HG03378 (cell line): ENCODE measurements around the gene SMAD2.

Source experiments
- ATAC-seq: cut with Tn5 transposase; IDR thresholded peaks from one replicate; pipeline ENCODE4 v1.9.1; 2021; ENCODE audit warnings: mild to moderate bottlenecking, moderate library complexity; ENCODE audit not compliant: unreplicated experiment

The SMAD2 gene

GRCh38 chr18:47898696-47899095 is 31.8 kb downstream of the SMAD2 start:
- ATAC-seq = no peak

DNA sequence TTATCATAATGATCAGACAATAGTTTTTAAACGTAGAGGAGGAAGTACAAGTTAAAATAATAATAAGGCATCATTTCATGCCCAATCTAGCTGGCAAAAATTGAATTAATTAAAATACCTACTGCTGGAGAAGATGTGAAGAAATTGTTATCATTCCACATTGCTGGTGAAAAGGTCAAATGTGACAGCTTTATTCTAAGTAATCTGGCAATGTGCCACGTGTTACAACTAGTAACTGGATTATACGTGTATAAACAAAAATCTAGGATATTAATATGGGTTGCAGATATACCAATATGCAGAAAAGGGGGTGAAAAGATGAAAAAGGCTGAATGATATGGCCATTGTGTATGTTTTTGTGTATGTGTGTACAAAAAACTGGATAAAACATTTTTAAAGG is 32.4 kb downstream of the SMAD2 start:
- ATAC-seq = no peak

GRCh38 chr18:47895565-47896250 is 34.8 kb downstream of the SMAD2 start:
- ATAC-seq = no peak

GRCh38 chr18:47893939-47894699 is 36.3 kb downstream of the SMAD2 start:
- no peak for ATAC-seq

DNA sequence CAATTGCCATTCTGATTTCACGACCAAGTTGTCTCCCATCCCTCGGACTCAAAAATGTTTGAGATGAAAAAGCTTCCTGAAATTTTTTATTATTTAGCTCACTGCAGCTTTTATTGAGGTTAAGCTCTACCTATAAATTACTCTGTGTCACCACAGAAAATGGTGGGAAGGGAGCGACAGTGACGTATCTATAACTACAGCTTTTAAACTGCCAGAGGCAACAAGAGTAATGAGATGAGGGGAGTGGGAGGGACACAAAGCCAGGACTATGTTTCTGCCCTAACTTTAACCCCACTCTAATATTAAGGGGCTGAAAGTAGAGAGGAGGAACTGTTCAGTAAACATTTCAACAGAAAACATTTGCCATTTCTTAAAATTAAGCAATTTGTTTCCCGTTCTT is 37.4 kb downstream of the SMAD2 start:
- no peak for ATAC-seq

- ATAC-seq = no peak
Measured at GRCh38 chr18:47888156-47888555, 42.3 kb downstream of the SMAD2 start.

- no peak for ATAC-seq
Measured at GRCh38 chr18:47887227-47887626, 43.2 kb downstream of the SMAD2 start.

DNA sequence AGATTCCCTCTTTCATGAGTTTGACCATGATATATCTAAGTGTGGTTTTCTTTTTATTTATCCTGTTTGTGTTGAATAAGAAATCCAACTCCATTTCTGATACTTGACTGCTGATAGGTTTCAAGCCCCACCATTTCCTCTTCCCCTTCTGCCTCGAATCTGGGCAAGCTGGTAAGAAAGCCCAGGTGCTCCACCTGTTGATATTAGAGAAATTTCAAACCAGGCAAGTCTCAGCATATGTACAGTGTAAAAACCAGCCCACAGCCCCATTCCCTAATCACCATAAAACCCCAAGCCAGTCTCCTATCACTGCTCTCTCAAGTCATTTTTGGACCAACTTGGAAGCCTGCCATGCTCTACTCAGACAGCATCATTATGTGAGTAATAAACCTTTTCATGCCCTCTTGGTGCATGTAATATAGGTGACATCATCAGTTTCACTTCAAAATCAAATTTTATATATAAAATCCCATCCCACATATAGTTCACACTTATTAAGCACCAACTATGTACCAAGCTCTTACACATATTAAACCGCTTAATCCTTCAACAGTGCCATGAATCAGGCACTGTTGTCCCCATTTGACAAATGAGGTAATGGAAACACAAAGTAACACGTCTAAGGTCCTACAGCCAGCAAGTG is 46.6 kb downstream of the SMAD2 start:
- ATAC-seq = no peak

DNA sequence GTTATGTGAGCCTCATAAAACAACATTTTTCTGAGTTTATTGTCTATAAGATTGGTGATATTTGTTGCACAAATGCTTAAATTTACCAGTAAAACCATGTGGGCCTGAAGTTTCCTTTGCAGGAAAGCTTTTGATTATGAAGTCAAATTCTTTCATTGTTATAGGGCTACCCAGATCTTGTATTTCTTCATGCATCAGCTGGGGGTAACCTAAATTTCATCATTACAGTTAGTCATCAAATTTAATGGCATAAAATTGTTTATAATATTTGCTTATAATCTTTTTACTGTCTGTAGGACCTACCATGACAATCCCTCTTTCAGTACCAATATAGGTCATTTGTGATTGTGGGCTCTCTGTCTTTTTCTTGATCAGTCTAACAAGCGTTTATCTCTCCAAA is 47.8 kb downstream of the SMAD2 start:
- ATAC-seq = no peak

- no peak for ATAC-seq
Measured at GRCh38 chr18:47881752-47882455, 48.6 kb downstream of the SMAD2 start.

GRCh38 chr18:47881042-47881441 is 49.4 kb downstream of the SMAD2 start:
- ATAC-seq = no peak

- no peak for ATAC-seq
Measured at GRCh38 chr18:47877892-47878291, 52.6 kb downstream of the SMAD2 start.

DNA sequence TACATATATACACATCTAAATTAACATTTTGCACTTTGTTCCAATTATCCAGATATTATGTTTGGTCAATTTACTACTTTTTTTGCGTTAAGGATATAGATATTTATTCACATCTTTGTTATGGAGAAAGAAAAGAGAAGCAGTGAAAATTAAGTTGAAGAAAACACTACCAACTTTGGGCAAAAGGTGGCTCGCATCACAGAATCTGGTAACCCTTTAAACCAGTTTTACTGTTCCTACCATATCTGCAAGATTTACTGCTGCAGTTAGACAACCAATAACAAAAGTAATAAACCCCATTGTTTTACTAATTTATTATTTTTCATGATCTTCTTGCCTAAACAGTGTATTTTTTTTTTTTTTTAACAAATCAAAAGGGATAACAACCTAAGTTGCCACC is 53.6 kb downstream of the SMAD2 start:
- ATAC-seq = no peak

DNA sequence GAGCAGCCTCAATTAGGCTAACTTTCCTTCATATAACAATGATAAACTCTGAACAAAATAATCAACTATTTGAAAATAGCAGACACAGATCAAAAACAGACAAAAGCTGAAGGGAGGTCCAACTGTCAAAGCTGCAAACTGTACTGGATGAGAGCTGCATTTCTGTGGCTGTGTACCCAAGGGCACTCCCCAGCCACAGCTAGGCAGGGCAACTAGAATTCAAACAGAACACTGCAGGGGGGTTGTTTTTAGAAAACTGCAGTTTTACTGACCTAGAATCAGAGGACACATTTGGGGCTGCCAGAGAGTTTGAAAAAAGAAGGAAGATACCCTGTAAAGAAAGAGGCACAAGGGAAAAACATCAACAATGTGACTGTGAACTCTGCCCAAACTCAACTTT is 56.8 kb downstream of the SMAD2 start:
- no peak for ATAC-seq

DNA sequence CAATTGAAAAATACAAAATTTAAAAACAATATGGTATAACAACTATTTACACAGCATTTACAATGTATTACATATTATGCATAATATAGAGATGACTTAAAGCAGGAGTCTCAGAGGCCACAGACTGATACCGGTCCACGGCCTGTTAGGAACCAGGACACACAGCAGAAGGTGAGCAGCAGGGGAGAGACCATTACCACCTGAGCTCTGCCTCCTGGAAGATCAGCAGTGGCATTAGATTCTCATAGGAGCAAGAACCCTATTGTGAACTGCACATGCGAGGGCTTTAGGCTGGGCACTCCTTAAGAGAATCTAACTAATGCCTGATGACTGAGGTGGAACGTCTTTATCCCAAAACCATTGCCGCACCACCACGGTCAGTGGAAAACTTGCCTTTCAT is 58.0 kb downstream of the SMAD2 start:
- no peak for ATAC-seq

- ATAC-seq = no peak
Measured at GRCh38 chr18:47871288-47871687, 59.2 kb downstream of the SMAD2 start.

GRCh38 chr18:47870605-47871004 is 59.9 kb downstream of the SMAD2 start:
- ATAC-seq = no peak

- no peak for ATAC-seq
Measured at GRCh38 chr18:47868744-47869143, 61.7 kb downstream of the SMAD2 start.

DNA sequence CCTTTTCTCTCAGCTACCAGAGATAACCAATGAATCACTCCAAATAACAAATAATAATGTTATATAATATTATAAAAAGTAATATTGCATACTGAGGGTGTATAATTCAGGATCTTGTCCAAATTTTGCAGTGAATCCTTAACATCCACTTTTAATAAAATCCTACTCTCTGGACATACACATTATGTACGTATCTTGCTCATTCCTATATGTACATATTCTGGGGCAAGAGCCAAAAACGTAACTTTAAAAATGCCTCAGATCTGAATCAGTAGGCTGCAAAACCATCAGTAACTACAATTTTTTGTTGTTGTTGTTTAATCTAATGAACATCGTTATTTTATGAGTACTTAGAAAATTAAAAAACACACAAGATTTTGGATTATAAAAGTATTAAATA is 65.3 kb downstream of the SMAD2 start:
- ATAC-seq = no peak

DNA sequence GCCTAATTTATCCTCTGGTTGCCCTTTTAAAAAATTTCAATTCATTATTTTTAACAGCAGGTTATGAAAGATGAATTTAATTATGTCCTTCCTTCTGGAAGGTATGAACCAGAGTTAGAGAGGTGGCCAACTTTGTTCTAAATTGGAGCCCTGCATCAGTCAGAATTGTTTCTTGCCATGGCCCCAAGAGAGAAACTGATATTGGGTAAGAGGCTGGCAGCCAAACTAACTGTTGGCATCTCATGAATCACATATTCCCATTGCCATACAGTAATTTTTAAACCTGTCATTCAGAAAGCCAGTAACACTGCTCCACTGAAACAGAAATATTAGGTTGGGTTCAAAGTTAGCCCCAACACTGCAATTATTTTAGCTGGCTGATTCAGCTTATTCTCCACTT is 67.4 kb downstream of the SMAD2 start:
- ATAC-seq = no peak

DNA sequence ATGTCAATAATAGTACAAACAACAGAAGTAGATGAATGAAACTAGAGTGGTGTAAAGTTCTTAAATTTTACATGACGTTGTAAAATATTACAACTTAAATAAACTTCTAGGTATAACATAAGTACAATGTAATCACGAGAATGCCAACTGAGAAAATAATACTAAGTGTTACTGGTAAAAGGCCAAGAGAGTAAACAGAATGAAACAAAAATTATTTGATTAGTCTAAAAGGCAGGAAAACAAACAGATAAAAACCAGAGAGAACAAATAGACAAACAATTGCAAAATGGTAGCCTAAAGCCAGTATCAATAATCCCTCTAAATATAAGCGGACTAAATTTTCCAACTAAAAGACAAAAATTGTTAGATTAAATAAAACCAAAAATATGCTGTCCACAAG is 71.9 kb downstream of the SMAD2 start:
- no peak for ATAC-seq

DNA sequence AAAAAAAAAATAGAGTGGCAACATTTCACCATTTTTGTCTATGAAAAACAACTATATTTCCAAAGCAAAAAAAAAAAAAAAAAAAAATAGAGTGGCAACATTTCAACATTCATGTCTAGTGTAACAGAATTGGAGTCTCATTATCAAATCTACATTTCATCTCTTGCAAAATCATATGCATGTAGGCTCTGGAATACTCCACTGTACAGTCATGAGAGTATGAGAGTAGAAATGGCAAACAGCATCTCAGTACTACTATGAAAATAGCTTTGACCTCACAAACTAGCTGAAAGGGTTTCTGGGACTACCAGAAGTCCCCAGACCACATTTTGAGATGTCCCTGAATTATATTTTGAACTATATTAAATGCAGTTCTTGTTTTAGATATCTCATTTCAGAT is 82.8 kb downstream of the SMAD2 start:
- no peak for ATAC-seq
